Loucy (cell line): ENCODE measurements around the gene KRTAP17-1.

ENCODE experiments used
- EZH2phosphoT487 ChIP-seq: fragments of 200-600 bp; IDR thresholded peaks from 2 replicates; pipeline ENCODE4 v1.6.1; 2018; ENCODE audit warnings: antibody characterized with exemption, mild to moderate bottlenecking, moderate library complexity, borderline replicate concordance
- TF ChIP-seq, protein P1 (sequence below): fragments of 200-600 bp; sonication (generic); conservative IDR thresholded peaks from 2 replicates; pipeline ENCODE4 v1.5.1; 2014; ENCODE audit warnings: mild to moderate bottlenecking, antibody characterized with exemption, low read length

DNA sequence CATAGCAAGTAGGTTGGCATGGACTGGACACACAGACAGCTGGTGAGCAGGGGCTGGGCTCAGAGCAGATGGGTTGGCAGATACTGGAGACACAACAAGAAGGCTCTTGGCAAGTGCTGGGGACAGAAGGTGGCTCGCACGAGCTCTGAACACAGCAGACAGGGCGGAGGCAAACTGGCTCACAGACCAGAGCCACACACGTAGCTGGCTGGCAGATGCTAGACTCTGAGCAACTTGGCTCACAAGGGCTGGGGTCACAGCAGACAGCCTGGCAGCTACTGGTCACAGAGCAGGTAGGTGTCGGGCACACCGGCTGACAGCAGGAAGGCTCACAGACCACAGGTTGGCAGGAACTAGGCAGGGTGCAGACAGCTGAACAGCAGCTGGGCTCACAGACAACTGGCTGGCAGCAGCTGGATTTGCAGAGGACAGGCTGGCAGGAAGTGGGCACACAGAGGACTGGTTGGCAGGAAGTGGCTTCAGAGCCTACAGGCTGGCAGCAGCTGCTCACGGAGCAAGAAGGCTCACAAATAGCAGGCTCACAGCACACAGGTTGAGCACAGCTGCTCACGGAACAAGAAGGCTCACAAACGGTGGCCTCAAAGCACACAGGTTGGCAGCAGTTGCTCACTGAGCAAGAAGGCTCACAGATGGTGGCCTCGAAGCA is 7.1 kb downstream of the KRTAP17-1 start:
- TF ChIP-seq, protein P1, sequence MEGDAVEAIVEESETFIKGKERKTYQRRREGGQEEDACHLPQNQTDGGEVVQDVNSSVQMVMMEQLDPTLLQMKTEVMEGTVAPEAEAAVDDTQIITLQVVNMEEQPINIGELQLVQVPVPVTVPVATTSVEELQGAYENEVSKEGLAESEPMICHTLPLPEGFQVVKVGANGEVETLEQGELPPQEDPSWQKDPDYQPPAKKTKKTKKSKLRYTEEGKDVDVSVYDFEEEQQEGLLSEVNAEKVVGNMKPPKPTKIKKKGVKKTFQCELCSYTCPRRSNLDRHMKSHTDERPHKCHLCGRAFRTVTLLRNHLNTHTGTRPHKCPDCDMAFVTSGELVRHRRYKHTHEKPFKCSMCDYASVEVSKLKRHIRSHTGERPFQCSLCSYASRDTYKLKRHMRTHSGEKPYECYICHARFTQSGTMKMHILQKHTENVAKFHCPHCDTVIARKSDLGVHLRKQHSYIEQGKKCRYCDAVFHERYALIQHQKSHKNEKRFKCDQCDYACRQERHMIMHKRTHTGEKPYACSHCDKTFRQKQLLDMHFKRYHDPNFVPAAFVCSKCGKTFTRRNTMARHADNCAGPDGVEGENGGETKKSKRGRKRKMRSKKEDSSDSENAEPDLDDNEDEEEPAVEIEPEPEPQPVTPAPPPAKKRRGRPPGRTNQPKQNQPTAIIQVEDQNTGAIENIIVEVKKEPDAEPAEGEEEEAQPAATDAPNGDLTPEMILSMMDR: no peak
- no peak for TF ChIP-seq EZH2phosphoT487
